ENCODE results near the gene ELF4.

Gene ELF4

DNA sequence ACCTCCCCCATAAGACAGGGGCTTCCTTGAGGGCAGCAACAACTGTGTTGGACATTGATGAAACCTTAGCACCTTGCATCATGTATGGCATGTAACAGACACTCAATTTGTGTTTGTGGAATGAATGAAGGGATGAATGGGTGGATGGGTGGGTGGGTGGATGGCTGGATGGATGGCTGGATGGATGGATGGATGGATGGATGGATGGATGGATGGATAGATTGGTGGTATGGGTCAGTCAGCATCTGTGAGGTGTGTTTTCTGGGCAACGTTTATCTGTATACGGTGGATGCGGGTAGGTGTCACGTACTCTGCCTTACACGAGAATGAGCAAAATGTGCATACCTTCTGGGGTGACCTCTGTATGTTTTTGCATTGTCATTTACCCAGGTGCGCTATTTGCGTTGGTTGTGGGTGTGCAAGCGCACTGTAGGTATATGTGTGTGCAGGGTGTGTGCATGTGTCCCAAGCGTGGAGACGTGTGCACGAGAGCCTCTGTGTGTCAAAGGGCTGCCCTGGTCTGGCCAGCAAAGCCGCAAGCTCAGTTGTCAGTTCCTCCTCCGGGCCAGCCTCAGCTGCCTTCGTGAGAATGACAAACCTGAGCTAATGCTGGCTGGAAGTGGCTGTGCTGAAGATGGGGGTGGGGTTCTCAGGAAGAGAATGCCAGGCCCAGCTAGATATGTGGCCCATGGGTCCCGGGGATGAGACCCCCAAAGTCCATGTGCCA lies 26.5 kb downstream of the ELF4 start:
- H3F3A ChIP-seq (ENCODE audit: low read depth), result no peaks in the 10 kb centered on the region
- H4K20me1 ChIP-seq (ENCODE audit: insufficient read depth, low read length, poor library complexity, severe bottlenecking), result peaks cover 2% of the 10 kb centered on the region
- H3K9me3 ChIP-seq (ENCODE audit: insufficient read depth, low read depth, low read length), result no peaks in the 10 kb centered on the region
- H3K4me3 ChIP-seq (ENCODE audit: low read length, poor library complexity, severe bottlenecking), result peak overlapping the region; percentile 73
- H3K79me2 ChIP-seq (ENCODE audit: insufficient read depth, low read length), result peaks cover 71% of the 10 kb centered on the region
- H3K4me1 ChIP-seq (ENCODE audit: insufficient read depth, low read length, poor library complexity, severe bottlenecking), result peaks cover 54% of the 10 kb centered on the region
- H3K9me2 ChIP-seq (replicated peaks; ENCODE audit: low read depth, low read length), result no peaks in the 10 kb centered on the region
- TF ChIP-seq, protein P1, sequence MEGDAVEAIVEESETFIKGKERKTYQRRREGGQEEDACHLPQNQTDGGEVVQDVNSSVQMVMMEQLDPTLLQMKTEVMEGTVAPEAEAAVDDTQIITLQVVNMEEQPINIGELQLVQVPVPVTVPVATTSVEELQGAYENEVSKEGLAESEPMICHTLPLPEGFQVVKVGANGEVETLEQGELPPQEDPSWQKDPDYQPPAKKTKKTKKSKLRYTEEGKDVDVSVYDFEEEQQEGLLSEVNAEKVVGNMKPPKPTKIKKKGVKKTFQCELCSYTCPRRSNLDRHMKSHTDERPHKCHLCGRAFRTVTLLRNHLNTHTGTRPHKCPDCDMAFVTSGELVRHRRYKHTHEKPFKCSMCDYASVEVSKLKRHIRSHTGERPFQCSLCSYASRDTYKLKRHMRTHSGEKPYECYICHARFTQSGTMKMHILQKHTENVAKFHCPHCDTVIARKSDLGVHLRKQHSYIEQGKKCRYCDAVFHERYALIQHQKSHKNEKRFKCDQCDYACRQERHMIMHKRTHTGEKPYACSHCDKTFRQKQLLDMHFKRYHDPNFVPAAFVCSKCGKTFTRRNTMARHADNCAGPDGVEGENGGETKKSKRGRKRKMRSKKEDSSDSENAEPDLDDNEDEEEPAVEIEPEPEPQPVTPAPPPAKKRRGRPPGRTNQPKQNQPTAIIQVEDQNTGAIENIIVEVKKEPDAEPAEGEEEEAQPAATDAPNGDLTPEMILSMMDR (conservative IDR thresholded peaks at IDR 0.05; ENCODE audit: low read length), result no peak
- no peak for TF ChIP-seq EZH2phosphoT487 (IDR thresholded peaks at IDR 0.05; ENCODE audit: borderline replicate concordance)
- H3K9ac ChIP-seq (ENCODE audit: low read depth, low read length, poor library complexity, severe bottlenecking), result peak overlapping the region; percentile 83
- H3K27me3 ChIP-seq (ENCODE audit: insufficient read depth, low read length, poor library complexity, severe bottlenecking), result no peaks in the 10 kb centered on the region
- H3K36me3 ChIP-seq (ENCODE audit: insufficient read depth, low read length), result no peaks in the 10 kb centered on the region; the same call in 1 of the 2 replicates
- peak overlapping the region; percentile 94 for H3K4me2 ChIP-seq (ENCODE audit: low read depth, low read length, poor library complexity, severe bottlenecking)
- H2AFZ ChIP-seq (ENCODE audit: low read length), result no peak overlapping the region

GRCh38 chrX:130083107-130083490 lies 27.2 kb downstream of the ELF4 start:
- H3K9me2 ChIP-seq (replicated peaks; ENCODE audit: low read depth, low read length), result no peaks in the 10 kb centered on the region
- peak overlapping the region; percentile 83 for H3K9ac ChIP-seq (ENCODE audit: low read depth, low read length, poor library complexity, severe bottlenecking)
- no peaks in the 10 kb centered on the region for H3K9me3 ChIP-seq (ENCODE audit: insufficient read depth, low read depth, low read length)
- TF ChIP-seq EZH2phosphoT487 (IDR thresholded peaks at IDR 0.05; ENCODE audit: borderline replicate concordance), result no peak
- TF ChIP-seq, protein P1 (conservative IDR thresholded peaks at IDR 0.05; ENCODE audit: low read length), result no peak
- H3K36me3 ChIP-seq (ENCODE audit: insufficient read depth, low read length), result no peaks in the 10 kb centered on the region; the same call in 1 of the 2 replicates
- H3K4me1 ChIP-seq (ENCODE audit: insufficient read depth, low read length, poor library complexity, severe bottlenecking), result peaks cover 54% of the 10 kb centered on the region
- peak overlapping the region; percentile 94 for H3K4me2 ChIP-seq (ENCODE audit: low read depth, low read length, poor library complexity, severe bottlenecking)
- no peaks in the 10 kb centered on the region for H3K27me3 ChIP-seq (ENCODE audit: insufficient read depth, low read length, poor library complexity, severe bottlenecking)
- H3K4me3 ChIP-seq (ENCODE audit: low read length, poor library complexity, severe bottlenecking), result peak overlapping the region; percentile 73
- H2AFZ ChIP-seq (ENCODE audit: low read length), result no peak overlapping the region
- H3K79me2 ChIP-seq (ENCODE audit: insufficient read depth, low read length), result peaks cover 63% of the 10 kb centered on the region
- H4K20me1 ChIP-seq (ENCODE audit: insufficient read depth, low read length, poor library complexity, severe bottlenecking), result peaks cover 2% of the 10 kb centered on the region
- no peaks in the 10 kb centered on the region for H3F3A ChIP-seq (ENCODE audit: low read depth)

- H3K4me1 ChIP-seq (ENCODE audit: insufficient read depth, low read length, poor library complexity, severe bottlenecking), result peaks cover 50% of the 10 kb centered on the region
- no peak overlapping the region for H2AFZ ChIP-seq (ENCODE audit: low read length)
- TF ChIP-seq, protein P1 (conservative IDR thresholded peaks at IDR 0.05; ENCODE audit: low read length), result peak; percentile 28
- no peak for TF ChIP-seq EZH2phosphoT487 (IDR thresholded peaks at IDR 0.05; ENCODE audit: borderline replicate concordance)
- peaks cover 2% of the 10 kb centered on the region for H4K20me1 ChIP-seq (ENCODE audit: insufficient read depth, low read length, poor library complexity, severe bottlenecking)
- H3K9me2 ChIP-seq (replicated peaks; ENCODE audit: low read depth, low read length), result no peaks in the 10 kb centered on the region
- peak overlapping the region; percentile 34 for H3K4me2 ChIP-seq (ENCODE audit: low read depth, low read length, poor library complexity, severe bottlenecking)
- no peaks in the 10 kb centered on the region for H3F3A ChIP-seq (ENCODE audit: low read depth)
- peaks cover 61% of the 10 kb centered on the region for H3K79me2 ChIP-seq (ENCODE audit: insufficient read depth, low read length)
- no peaks in the 10 kb centered on the region; the same call in 1 of the 2 replicates for H3K36me3 ChIP-seq (ENCODE audit: insufficient read depth, low read length)
- no peaks in the 10 kb centered on the region for H3K27me3 ChIP-seq (ENCODE audit: insufficient read depth, low read length, poor library complexity, severe bottlenecking)
- H3K4me3 ChIP-seq (ENCODE audit: low read length, poor library complexity, severe bottlenecking), result no peak overlapping the region
- H3K9ac ChIP-seq (ENCODE audit: low read depth, low read length, poor library complexity, severe bottlenecking), result no peak overlapping the region
- no peaks in the 10 kb centered on the region for H3K9me3 ChIP-seq (ENCODE audit: insufficient read depth, low read depth, low read length)
These were observed 27.8 kb downstream of the ELF4 start for GRCh38 chrX:130082244-130083106.
